CD4-positive, alpha-beta T cell treated with Interleukin-1 beta for 1 hour (primary cell): Measurements from ENCODE around the gene RAD51.
"Not testable (repeated sequence)": the region's sequence is repeated elsewhere in the genome, so short reads cannot be mapped to it uniquely, and the experiment has no call there.

Experiments
- DNase-seq, 2 donors: peaks; one replicate each; pipeline ENCODE4 v3.0.0-alpha.2; 2020 to 2022

RAD51 gene

GRCh38 chr15:40694688-40695468 lies at the start of gene RAD51:
Gene RAD51 (plus strand): TSS chr15:40695174. CDS start chr15:40698759, 3,585 bp downstream.
- peak; percentile 92 to 93 for DNase-seq

GRCh38 chr15:40647523-40647922 lies 47.5 kb upstream of the RAD51 start:
- no peak for DNase-seq

- DNase-seq: no peak
Observed at GRCh38 chr15:40650479-40650878, 44.5 kb upstream of the RAD51 start.

- DNase-seq: no peak
Observed at GRCh38 chr15:40660686-40661085, 34.3 kb upstream of the RAD51 start.

GRCh38 chr15:40664909-40665308 lies 30.1 kb upstream of the RAD51 start:
- DNase-seq: no peak

GRCh38 chr15:40676290-40676689 lies 18.7 kb upstream of the RAD51 start:
- not testable (repeated sequence) for DNase-seq

GRCh38 chr15:40676906-40677305 lies 18.1 kb upstream of the RAD51 start:
- not testable (repeated sequence) for DNase-seq

GRCh38 chr15:40680151-40680550 lies 14.8 kb upstream of the RAD51 start:
- DNase-seq: no peak

- not testable (repeated sequence) for DNase-seq
Observed at GRCh38 chr15:40680959-40681358, 14.0 kb upstream of the RAD51 start.

- no peak for DNase-seq
Observed at GRCh38 chr15:40684381-40684780, 10.6 kb upstream of the RAD51 start.

- DNase-seq: no peak
Observed at GRCh38 chr15:40685376-40685775, 9.6 kb upstream of the RAD51 start.

GRCh38 chr15:40688932-40689799 lies 5.8 kb upstream of the RAD51 start:
- no peak for DNase-seq

GRCh38 chr15:40691737-40692136 lies 3.2 kb upstream of the RAD51 start:
- no peak for DNase-seq

- DNase-seq: no peak
Observed at GRCh38 chr15:40693904-40694687, 878 bp upstream of the RAD51 start.

GRCh38 chr15:40695469-40695890 lies 506 bp downstream of the RAD51 start:
- DNase-seq: peak in 1 of 2 donors; percentile 13

GRCh38 chr15:40696228-40696627 lies 1.3 kb downstream of the RAD51 start:
- no peak for DNase-seq

GRCh38 chr15:40697916-40698315 lies 2.9 kb downstream of the RAD51 start:
- DNase-seq: no peak

- DNase-seq: peak in 1 of 2 donors; percentile 54
Observed at GRCh38 chr15:40702077-40702476, 7.1 kb downstream of the RAD51 start.

- DNase-seq: no peak
Observed at GRCh38 chr15:40706121-40706520, 11.1 kb downstream of the RAD51 start.

- DNase-seq: no peak
Observed at GRCh38 chr15:40714144-40714543, 19.2 kb downstream of the RAD51 start.

GRCh38 chr15:40716165-40716564 lies 21.2 kb downstream of the RAD51 start:
- no peak for DNase-seq

- no peak for DNase-seq
Observed at GRCh38 chr15:40721701-40722100, 26.7 kb downstream of the RAD51 start.

GRCh38 chr15:40722354-40722753 lies 27.4 kb downstream of the RAD51 start:
- no peak for DNase-seq
